GM21526 (cell line): ENCODE data around the gene NEDD8.
A peak's percentile ranks its signal among the peaks of the same experiment; 100 is the strongest.

Source experiments
- ATAC-seq: cut with Tn5 transposase; IDR thresholded peaks from one replicate; pipeline ENCODE4 v1.9.1; 2021; ENCODE audit warnings: moderate library complexity; ENCODE audit not compliant: unreplicated experiment, low FRiP score

NEDD8 gene

GRCh38 chr14:24232121-24232644 lies at the start of gene NEDD8:
NEDD8 (minus strand) TSS chr14:24232367; CDS start chr14:24232267, 100 bp downstream.
- ATAC-seq, result peak; percentile 56

- ATAC-seq, result no peak
These were observed 49.5 kb upstream of the NEDD8 start for GRCh38 chr14:24281636-24282035.

- ATAC-seq, result no peak
These were observed 48.8 kb upstream of the NEDD8 start for GRCh38 chr14:24280797-24281460.

GRCh38 chr14:24279301-24280186 lies 47.4 kb upstream of the NEDD8 start:
- ATAC-seq, result no peak

GRCh38 chr14:24278424-24278823 lies 46.3 kb upstream of the NEDD8 start:
- no peak for ATAC-seq

GRCh38 chr14:24277606-24278321 lies 45.6 kb upstream of the NEDD8 start:
- no peak for ATAC-seq

GRCh38 chr14:24277071-24277470 lies 44.9 kb upstream of the NEDD8 start:
- ATAC-seq, result no peak

GRCh38 chr14:24274101-24274543 lies 42.0 kb upstream of the NEDD8 start:
- ATAC-seq, result peak; percentile 46

GRCh38 chr14:24273422-24273998 lies 41.3 kb upstream of the NEDD8 start:
- ATAC-seq, result no peak

GRCh38 chr14:24272467-24272866 lies 40.3 kb upstream of the NEDD8 start:
- ATAC-seq, result no peak

GRCh38 chr14:24271834-24272263 lies 39.7 kb upstream of the NEDD8 start:
- no peak for ATAC-seq

- peak; percentile 75 for ATAC-seq
These were observed 39.1 kb upstream of the NEDD8 start, which contains the start of gene RABGGTA for GRCh38 chr14:24271134-24271833. RABGGTA (minus strand) TSS chr14:24271597; CDS start chr14:24271115, 482 bp downstream.

GRCh38 chr14:24270537-24271133 lies 38.5 kb upstream of the NEDD8 start:
- no peak for ATAC-seq

GRCh38 chr14:24269910-24270536 lies 37.9 kb upstream of the NEDD8 start:
- ATAC-seq, result no peak

- ATAC-seq, result no peak
These were observed 37.2 kb upstream of the NEDD8 start for GRCh38 chr14:24269368-24269767.

- ATAC-seq, result no peak
These were observed 36.1 kb upstream of the NEDD8 start for GRCh38 chr14:24268225-24268624.

- ATAC-seq, result no peak
These were observed 35.3 kb upstream of the NEDD8 start for GRCh38 chr14:24267516-24267915.

- ATAC-seq, result no peak
These were observed 34.4 kb upstream of the NEDD8 start for GRCh38 chr14:24266344-24267244.
